Fibroblast of upper back skin (primary cell): ENCODE measurements around the gene SPECC1.
"Not testable (repeated sequence)": the region's sequence is repeated elsewhere in the genome, so short reads cannot be mapped to it uniquely, and the experiment has no call there.

Source experiments
- DNase-seq: peaks from one replicate; pipeline ENCODE4 v3.0.0-alpha.2; 2013

SPECC1 gene

GRCh38 chr17:20282526-20283308, 273.6 kb downstream of the SPECC1 start:
- DNase-seq: no peak

- no peak for DNase-seq
Observed at GRCh38 chr17:20284022-20284421, 274.9 kb downstream of the SPECC1 start.

GRCh38 chr17:20284570-20285295, 275.6 kb downstream of the SPECC1 start:
- peak; percentile 34 for DNase-seq

- DNase-seq: no peak
Observed at GRCh38 chr17:20289984-20290383, 280.8 kb downstream of the SPECC1 start.

GRCh38 chr17:20291853-20292252, 282.7 kb downstream of the SPECC1 start:
- no peak for DNase-seq

- no peak for DNase-seq
Observed at GRCh38 chr17:20293501-20293900, 284.3 kb downstream of the SPECC1 start.

GRCh38 chr17:20294120-20294519, 285.0 kb downstream of the SPECC1 start:
- no peak for DNase-seq

GRCh38 chr17:20299013-20299412, 289.9 kb downstream of the SPECC1 start:
- no peak for DNase-seq

- DNase-seq: peak; percentile 93
Observed at GRCh38 chr17:20300436-20300934, 291.3 kb downstream of the SPECC1 start.

- DNase-seq: peak; percentile 49
Observed at GRCh38 chr17:20302246-20302917, 293.2 kb downstream of the SPECC1 start.

- no peak for DNase-seq
Observed at GRCh38 chr17:20304961-20305360, 295.8 kb downstream of the SPECC1 start.

GRCh38 chr17:20306924-20307323, 297.8 kb downstream of the SPECC1 start:
- DNase-seq: no peak

GRCh38 chr17:20307326-20307910, 298.3 kb downstream of the SPECC1 start:
- DNase-seq: no peak

- no peak for DNase-seq
Observed at GRCh38 chr17:20310481-20310880, 301.3 kb downstream of the SPECC1 start.

- DNase-seq: no peak
Observed at GRCh38 chr17:20313306-20313705, 304.1 kb downstream of the SPECC1 start.

GRCh38 chr17:20313891-20314290, 304.7 kb downstream of the SPECC1 start:
- no peak for DNase-seq

GRCh38 chr17:20314834-20315233, 305.7 kb downstream of the SPECC1 start:
- DNase-seq: no peak

GRCh38 chr17:20315311-20315710, 306.2 kb downstream of the SPECC1 start:
- DNase-seq: no peak

GRCh38 chr17:20315821-20316220, 306.7 kb downstream of the SPECC1 start:
- DNase-seq: peak; percentile 33

GRCh38 chr17:20320535-20321229, 311.5 kb downstream of the SPECC1 start:
- DNase-seq: peak; percentile 45

- not testable (repeated sequence) for DNase-seq
Observed at GRCh38 chr17:20321357-20321756, 312.2 kb downstream of the SPECC1 start.

GRCh38 chr17:20327739-20328138, 318.6 kb downstream of the SPECC1 start:
- DNase-seq: not testable (repeated sequence)
